NCI-H446 (cell line): ENCODE data around the gene PANX3.

Experiments
- DNase-seq, 2 experiments: peaks; one replicate each; lab custom pipeline; 2025; lab: John Stamatoyannopoulos, UW

Gene PANX3

DNA sequence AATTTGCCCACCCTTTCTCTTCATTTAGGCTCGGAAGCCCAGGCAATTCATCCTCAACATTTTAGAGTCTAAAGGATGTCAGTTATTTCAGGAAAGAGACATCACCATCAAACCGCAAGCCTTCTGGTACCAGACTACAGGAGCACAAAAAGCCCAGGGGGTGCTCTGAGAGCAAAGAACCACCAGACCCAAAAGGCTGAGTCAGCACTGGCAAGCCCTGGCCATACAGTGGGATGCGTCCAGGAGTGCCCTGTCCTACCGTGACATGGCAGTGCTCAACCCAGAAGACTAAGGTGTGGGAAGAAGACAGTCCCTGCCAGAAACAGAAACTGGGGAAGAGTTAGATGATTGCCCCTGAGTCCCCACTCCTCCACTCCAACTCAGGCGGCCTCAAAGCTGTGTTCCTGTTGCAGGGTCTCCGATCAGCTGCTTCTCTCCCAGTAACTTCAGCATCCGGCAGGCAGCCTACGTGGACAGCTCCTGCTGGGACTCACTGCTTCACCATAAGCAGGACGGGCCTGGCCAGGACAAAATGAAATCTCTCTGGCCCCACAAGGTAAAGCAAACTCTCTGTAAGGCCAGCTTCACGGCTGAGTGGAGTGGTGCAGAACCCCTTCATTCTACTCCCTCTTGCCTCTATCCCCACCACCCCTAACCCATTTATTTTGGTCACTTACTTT lies 1.5 kb downstream of the PANX3 start:
- DNase-seq: peak in 1 of 2 experiments; percentile 14

DNA sequence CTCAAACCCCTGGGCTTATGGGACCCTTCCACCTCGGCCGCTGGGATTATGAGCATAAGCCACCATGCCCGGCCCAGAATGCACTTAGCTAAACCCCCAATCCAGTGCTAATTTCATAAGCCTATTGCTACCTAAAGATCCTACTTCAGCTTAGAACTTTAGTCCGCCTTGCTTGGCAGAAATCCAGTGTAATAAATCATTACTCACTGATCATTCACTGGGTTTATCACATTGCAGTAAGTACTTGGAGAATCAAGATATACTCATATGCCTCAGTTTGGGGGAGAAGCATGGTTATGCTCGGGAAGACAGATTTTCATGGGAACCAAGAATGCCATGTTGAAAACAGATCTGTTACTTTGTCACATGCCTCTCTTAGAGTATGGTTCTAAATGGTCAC lies 7.6 kb downstream of the PANX3 start:
- DNase-seq: no peak

DNA sequence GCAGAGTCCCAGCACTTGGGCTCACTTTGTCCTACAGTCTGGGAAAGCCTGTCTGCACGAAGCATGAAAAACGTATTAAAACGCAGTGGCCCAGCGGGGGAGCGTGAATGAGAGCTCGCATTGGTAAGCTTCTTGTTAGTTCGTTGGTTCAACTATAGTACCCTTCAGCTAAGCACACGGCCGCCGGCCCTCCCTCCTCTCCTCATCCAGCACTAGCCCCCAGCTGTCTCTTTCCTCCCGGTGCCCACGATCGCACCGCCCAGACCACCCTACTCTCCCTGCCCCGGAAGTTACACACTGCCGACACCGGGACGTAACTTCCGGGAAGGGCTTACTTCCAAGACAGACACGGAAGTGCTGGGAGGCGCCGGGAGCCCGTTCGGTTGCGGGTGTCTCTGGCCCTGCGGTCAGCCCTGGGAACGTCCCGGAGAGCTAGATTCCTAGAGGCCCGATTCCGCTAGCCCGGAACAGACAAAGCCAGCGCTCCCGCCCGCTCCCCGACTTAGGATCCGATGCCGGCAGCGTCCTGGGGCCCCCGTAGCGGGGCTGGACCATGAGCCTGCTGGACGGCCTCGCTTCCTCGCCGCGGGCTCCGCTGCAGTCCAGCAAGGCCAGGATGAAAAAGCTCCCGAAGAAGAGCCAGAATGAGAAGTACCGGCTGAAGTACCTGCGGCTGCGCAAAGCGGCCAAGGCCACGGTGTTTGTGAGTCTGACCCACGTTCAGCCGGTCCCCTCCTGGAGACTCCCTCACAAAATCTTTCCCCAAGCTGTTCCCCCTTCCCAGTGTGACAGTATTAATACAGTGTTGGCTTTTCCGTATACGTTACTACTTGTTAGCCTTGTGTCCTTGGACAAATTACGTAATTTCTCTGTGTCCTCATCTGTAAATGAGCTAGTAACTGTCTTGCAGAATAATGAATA lies 11.6 kb downstream of the PANX3 start, which contains the start of gene TBRG1:
TSS of gene TBRG1 (plus strand) at position 334 of the 921 bp plus-strand sequence. CDS start at position 554, 220 bp downstream.
- DNase-seq: peak; percentile 80 to 91

DNA sequence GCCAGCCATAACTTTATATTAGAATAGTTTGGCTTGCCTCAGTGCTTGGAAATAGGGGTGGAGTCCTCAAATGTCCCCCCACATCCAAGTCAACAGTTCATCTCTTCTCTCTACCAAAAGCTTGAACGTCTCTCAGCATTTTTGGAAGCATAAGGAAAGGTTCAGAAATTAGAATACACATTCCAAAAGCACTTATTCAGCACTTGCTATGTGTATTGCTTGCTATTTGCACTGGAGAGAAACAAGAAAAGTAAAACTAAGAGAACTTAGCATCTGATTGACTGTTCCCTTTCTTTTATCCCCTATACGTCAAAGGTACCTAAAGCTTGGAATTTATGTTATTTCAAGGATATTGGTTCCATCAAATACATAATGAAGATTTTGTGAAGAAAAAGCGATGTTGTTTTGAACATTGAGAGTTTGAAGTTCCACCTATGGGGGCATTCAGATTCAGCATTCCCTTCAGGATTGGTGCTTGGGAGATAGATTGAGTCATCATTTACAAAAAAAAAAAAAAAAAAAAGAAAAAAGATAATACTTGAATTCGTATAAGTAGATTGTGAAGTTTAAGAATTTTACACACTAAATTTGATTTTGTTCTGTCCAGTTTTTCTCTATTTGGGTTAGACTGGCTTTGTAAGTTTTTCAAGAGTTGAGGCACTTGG lies 12.8 kb downstream of the PANX3 start:
- no peak for DNase-seq

DNA sequence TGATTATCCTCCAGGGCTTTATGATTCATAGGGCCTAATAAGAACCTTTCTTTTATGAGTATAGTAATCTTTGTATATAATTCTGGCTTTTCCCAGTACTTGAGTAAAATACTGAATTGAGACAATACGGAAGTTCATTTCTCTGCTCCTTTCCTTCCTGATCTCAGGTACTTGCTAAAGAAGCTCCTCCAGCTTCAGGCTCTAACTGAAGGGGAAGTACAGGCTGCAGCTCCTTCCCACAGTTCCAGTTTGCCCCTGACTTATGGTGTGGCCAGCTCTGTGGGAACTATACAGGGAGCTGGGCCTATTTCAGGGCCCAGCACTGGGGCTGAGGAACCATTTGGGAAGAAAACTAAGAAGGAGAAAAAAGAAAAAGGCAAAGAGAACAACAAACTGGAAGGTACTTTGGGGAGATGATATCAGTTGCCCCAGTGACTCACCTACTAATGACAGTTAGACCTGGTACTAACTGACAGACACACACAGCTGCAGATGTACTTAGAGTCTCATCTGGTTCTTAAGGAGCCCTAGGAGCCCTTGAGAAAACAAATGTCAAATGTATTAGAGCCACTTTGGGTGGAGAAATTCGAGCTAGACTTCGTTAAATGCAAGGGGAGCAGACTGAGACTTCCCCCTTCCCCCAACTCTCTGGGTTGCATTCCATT lies 14.4 kb downstream of the PANX3 start:
- DNase-seq: no peak

DNA sequence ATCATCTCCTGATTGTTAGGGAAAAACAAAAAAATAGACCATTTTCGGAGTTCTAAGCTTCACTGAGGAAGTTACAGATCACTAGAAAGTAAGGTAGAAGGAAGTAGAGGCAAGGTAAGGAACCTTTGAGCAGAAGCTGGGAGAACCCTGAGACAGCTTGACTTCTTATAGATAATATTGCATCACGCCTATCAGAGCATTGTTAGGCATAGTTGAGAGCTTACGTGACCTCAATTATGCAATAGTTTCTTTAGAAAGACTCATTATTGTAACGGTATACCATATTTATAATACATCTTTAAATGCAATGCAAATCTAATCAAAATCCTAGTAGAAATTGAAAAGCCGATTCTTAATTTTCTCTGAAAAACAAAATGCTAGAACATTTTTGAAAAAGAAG lies 16.3 kb downstream of the PANX3 start:
- DNase-seq: no peak

DNA sequence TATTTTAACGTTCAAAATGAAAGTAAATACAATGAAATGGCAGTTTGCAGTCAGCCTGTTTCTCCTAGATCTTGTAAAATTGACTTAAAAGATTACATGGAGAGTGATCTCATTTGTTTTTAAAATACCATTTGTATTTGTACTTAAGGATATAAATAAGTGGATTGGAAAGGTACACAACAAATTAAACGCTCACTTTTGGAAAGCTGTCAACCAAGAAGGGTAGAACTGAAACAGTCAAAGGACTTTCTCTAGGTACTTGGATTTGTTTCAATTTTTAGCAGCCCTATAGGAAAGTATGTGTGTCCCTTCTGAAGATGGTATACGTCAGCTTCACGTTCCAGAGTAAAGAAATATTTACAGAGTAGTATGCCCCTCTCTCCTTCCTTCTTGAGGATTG lies 18.7 kb downstream of the PANX3 start:
- no peak for DNase-seq

DNA sequence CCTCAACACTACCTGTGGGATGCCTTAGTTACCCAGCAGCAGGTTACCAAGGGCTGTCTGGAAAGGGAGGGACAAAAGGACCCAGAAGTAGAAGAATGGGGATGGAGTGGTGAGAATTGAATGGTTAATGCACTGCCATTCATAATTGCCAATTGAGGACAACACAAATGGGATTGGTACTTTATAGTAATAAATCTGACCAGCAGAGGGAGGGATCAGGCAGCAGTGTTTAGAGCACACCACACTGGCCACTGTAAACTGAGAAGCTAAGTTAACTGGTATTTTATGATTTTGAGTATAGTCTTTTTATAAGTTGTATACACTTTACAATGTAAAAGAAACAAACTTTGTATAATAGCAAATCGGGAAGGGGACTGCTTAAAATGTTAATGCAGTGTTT lies 22.1 kb downstream of the PANX3 start:
- no peak for DNase-seq

DNA sequence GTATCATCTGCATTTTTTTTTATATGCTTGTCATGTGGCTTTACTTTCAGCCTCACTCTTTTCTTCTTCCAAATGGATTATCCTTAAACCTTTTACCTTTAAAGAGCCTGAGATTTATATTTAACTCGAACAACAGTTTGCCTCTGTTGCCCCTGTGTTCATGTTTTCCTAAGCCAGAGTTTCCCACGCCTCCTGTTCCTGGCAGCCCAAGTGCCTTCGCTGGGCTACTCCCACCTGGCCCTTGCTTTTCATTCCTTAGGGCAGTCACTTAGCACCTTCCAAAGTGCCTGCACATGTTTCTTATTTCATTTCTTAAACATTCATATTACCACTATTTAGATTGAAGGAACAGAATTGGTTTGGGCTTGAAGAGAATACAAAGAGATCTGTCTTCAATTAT lies 24.7 kb downstream of the PANX3 start:
- no peak for DNase-seq

DNA sequence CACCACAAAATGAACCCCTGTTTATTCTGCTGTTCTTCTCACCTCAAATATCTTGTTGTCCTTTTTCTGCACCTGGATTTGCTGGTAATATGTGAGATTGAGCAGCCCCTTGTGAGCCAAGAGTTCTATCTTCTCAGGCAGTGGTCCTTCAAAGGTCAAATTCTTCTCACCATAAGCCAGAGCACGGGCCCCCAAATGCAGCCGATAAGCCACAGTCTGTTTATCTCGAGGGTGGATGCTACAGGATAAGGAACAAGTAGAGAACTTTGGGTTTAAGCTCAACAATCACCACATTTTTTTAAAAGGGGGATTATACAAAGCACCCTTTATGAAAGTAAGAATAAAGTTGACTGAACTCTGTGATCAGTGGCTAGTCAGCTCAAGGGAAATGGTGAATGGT lies 27.3 kb downstream of the PANX3 start:
- DNase-seq: no peak

DNA sequence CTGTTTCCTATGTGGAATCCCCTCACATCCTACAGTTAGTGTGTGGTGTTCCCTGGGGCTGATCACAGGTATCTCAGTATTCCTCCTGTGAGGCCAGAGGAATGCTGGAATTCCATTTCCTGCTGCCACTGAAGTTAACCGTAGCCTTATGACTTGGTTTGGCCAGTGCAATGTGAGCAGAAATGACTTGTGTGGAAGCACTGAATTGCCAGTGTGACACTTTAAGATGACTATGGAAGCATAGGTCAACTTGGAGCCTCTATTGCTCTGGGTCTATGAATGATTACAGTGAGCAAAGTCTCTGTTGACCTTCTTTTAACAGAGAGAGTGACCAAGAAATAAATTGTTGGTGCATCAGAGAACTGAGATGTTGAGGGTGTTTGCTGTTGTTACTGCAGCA lies 28.0 kb downstream of the PANX3 start:
- DNase-seq: no peak

DNA sequence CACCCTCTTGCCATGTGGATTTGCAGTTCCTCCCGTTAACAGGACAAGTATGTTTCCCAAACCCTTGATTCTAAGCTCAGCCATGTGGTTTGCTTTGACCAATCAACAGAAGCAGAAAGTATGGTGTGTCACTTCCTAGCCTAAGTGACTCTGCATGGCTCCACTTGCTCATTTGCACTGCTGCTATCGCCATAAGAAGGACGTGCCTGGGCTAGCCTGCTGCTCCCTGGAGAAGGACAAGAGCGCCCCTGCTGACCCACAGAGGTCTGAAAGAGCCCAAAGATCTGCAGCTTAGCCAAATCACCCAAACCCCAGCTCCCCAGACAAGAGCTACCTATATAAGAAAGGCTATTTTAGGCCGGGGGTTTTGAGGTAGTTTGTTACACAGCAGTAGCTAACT lies 29.4 kb downstream of the PANX3 start:
- no peak for DNase-seq

DNA sequence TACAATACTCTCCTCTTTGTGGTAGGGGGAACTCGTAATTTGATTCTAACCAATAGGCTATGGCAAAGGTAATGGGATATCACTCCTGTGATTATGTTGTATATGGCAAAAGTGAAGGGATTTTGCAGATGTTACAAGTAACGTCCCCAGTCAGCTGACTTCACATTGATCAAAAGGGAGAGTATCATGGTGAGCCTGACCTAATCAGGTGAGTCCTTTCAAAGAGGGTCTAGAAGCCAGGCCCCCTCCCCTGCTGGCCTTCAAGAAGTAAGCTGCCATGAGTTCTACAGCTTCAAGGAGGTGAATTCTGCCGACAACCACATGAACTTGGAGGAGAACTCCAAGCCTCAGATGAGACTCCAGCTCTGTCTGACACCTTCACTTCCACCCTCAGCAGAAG lies 31.4 kb downstream of the PANX3 start:
- no peak for DNase-seq

DNA sequence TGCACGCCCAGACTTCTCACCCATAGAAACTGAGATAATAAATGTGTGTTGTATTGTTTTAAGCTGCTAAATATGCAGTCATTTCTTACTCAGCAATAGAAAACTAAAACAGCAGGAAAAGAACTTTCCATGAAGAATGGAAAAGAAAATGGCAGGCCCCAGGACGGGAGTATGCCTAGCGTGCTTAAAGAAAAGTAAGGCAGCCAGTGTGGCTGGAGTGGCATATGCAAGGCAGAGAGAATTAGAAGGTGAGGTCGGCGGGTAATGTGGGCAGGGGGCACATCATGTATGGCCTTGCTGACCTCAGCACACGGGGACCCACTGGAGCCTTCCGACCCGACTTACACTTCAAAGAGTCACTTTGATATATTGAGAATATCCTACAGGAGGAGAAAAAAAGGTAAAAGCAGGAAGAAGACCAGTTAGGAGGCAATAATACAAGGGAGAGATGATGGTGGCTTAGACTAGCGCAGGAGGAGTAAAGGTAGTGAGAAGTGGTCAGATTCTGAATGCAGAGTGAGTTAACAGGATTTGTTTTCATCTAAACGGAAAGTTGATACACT lies 31.9 kb downstream of the PANX3 start:
- no peak for DNase-seq

DNA sequence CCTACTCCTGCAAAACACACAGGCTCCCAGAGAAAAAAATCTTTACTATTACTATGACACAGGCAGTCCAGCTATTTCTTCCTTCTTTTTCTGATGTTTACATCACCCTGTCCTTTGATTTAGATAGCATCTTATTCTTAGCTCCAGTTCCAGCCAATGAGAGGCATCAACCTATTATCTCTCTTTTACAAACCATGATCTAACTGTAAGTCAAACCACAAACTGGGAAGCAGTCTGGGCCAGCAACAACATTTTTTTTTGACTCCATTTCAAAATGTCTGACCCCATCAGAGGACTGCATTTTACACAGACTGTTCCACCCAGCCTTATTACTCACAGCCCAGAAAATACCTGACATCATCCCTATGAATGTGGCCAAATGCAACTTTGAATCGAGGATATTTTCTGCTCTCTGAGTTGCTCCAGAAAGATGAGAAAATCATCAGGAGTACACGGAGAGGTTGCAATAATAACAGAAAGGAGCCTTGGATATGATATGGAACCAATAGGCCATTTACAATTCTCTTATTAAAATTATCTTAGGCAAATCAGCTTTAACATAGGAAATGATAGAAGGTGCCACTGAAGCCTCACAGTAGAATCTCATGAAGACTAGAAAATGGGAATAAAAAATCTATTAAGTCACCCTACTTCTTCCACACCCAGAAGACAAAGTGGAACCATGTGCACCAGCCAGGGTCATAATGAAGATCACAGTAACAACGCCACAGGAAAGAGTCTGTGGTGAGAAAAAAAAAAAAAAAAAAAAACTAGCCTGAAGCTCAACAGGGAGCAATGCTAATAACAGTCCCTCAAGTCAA lies 32.6 kb downstream of the PANX3 start:
- no peak for DNase-seq

DNA sequence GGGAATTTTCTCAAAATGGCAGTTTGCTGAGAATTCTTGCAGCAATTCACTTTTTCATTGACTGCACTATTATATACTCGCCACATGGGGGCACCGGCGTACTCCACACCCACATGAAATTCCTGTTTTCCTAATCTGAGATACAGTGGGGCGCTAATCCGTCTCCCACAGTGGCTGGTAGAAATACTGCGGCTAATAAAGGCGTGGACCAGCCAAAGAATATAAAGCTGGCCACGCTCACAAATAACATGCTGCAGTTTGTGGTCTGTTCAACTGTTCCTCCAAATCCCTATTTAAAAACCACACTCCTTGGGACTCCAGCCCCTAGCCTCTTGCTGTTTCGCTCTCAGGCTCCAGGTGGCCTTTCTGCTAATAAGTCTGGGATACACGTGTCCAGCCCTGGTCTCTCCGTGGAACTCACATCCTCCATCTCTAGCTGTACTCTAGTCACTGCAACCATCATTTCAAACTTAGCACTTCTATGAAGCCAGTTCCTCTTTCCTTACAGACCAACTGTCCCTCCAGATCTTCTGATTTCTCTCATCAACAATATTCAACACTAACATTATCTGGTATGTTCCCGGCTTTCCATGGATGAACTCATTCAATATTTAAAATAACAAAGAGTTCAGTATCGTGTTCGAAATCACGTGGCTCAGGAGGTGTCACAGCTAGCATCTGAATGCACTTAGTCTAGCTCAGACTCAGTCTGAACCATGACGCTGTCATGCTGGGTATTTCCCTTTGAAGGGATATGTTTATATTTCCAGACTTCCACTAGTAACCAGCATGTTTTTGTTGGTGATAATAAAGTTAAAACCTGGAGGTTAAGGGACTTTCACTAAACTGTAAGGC lies 33.4 kb downstream of the PANX3 start:
- DNase-seq: peak; percentile 69 to 73

DNA sequence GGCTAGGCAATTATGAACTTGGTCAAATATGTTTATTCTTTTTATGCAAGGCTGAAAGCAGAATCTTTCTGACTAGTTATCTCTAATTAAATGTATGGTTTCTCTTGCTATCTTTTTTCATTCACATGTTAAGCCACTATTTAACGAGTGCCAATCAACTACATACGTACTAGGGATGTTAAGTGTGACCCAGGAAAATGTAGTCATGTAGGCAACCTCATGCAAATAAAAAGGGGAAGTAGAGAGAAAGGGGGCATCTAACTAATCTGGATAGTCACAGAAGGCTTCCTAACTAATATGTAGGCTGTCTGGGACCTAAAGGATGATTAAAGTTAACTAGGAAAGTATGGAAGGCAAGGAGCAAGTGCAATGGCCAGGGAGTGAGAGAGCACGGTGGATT lies 34.9 kb downstream of the PANX3 start:
- no peak for DNase-seq

DNA sequence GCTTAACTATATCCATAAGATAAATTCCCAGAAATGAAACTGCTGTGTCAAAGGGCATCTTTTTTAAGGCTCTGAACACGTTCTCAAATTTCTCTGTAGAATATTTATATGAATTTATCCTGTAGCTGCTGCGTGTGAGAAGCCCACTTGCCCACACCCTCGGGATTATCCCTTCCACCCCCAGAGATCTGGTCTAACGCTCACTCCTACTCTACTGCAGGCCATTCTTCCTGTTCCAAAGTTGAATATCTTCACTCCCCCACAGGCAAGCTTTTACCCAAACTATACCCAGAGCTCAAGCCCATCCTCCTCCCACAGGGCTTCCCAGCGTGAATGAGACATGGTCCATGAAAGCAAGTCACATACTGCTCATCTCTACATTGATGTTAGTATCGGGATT lies 37.4 kb downstream of the PANX3 start:
- DNase-seq: no peak

DNA sequence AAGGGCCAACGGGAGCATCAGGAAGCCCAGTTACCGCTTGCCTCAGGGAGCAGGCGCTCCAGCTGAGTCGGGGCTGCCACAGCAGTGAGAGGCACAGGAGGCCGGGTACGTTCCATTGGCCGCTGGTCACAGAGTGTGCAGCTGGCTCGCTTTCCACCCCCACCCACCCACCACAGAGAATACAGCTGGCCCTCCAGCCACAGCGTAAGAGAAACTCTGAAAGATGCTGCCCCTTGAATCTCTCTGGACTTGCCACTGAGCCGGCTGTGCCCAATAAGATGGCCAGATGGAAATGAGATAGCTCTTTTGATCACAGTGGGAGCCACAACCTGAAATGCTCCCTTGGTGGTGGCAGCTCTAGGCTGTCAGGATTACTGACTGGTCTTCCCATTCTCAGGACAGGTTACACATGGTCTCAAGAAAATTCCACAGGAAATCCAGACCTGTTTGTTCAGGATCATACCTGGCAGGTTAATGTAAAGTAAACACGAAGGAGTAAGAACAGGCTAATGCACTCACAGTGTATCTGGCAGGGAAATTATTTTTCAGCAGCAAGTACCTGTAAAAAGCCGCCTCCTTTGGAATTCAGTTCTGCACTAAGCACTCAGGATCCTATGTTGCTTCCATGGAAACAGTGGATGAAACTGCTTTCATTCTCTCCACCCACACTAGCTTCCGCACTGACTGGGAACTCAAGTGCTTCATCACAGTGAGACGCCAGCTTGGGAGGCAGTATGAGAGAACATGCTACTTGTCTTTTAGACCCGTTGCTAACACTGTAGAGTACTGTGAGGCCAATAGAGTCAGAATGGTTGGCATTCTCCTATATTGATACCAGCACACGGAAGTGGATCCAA lies 45.8 kb downstream of the PANX3 start:
- DNase-seq: no peak
